ENCODE measurements around the gene HDAC11.

- TF ChIP-seq POLR2AphosphoS5 (IDR thresholded peaks at IDR 0.05) (no peak), CTCF (IDR thresholded peaks at IDR 0.05) (no peak)
Observed at GRCh38 chr3:13509816-13510192, 29.7 kb downstream of the HDAC11 start.
